Muscle of leg (tissue), 11 donors: ENCODE results near the gene DYNC1LI1. TPM values are rescaled to one million over a fixed set of nuclear protein-coding genes. Genes with fewer than 3 reads are reported as not detected.
A peak's percentile ranks its signal among the peaks of the same experiment; 100 is the strongest.

ENCODE experiments used
- DNase-seq: peaks from one replicate; pipeline ENCODE4 v3.0.0; 2013
- H3K27ac ChIP-seq: one replicate; pipeline ENCODE4 v1.5.1; 2013; ENCODE audit warnings: mild to moderate bottlenecking, low read length, control low read depth
- H3K27me3 ChIP-seq: one replicate; pipeline ENCODE4 v1.6.1; 2013; ENCODE audit warnings: low read length; ENCODE audit not compliant: control insufficient read depth, insufficient read depth
- H3K36me3 ChIP-seq: one replicate; pipeline ENCODE4 v1.6.1; 2013; ENCODE audit warnings: low read length; ENCODE audit not compliant: control insufficient read depth, insufficient read depth
- H3K4me1 ChIP-seq: one replicate; pipeline ENCODE4 v1.6.1; 2013; ENCODE audit warnings: low read length; ENCODE audit not compliant: control insufficient read depth, insufficient read depth
- H3K4me3 ChIP-seq: one replicate; pipeline ENCODE4 v1.5.1; 2013; ENCODE audit warnings: low read length, control low read depth
- H3K9me3 ChIP-seq: replicated peaks from 2 replicates; pipeline ENCODE4 v1.6.1; 2013; ENCODE audit warnings: low read depth, low read length; ENCODE audit not compliant: control insufficient read depth
- WGBS: methylation state at CpG from one replicate; pipeline ENCODE4 v1.1.5; 2013; ENCODE audit warnings: missing lambda C conversion rate; ENCODE audit not compliant: insufficient coverage; 5-methylcytosine and 5-hydroxymethylcytosine counted together
- polyA plus RNA-seq, 8 donors: library from polyadenylated mRNA; unstranded; fragments of 120-200 nt; gene quantifications; one replicate each; pipeline versions ENCODE4 v1.2.1 to v1.2.3, GENCODE V29; 2013; ENCODE audit warnings: inconsistent platforms in 1 of 8, low replicate concordance in 1 of 8; ENCODE audit not compliant: insufficient read length in 8 of 8, insufficient read depth in 1 of 8
- total RNA-seq: library from RNA; stranded (reverse); fragments of 120-200 nt; gene quantifications from one replicate; pipeline ENCODE4 v1.2.4, GENCODE V29; 2013

DYNC1LI1 gene
- total and polyA plus RNA-seq, 9 donors = 26.6 to 37.3 (median 32.9) TPM

DNA sequence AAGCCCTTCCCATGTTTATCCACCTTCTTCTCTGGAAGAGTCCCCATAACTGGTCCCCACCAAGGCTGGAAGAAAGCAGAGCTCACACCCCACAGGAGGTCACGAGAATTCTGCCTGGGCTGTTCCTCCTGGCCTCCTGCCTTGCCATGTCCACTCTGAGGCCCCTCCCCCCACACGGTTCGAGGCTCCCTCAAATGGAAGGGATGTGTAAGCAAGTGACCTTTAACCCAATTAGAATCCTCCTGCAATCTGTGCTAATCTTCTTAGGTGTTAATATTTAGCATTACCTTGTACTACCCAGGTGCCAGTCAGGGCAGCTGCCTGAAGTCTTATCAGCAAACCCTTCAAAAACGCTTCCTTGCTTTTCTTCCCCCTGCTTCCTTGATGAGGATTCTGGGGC lies 32.4 kb upstream of the DYNC1LI1 start:
- Histone ChIP-seq H3K9me3 (no peaks in the 10 kb centered on the region), H3K4me1 (no peaks in the 10 kb centered on the region), H3K4me3 (no peak overlapping the region), H3K27me3 (no peaks in the 10 kb centered on the region), H3K27ac (no peak overlapping the region), H3K36me3 (no peaks in the 10 kb centered on the region)
- WGBS = 40% methylated on average over 1 of the region's 4 CpGs
- no peak for DNase-seq

DNA sequence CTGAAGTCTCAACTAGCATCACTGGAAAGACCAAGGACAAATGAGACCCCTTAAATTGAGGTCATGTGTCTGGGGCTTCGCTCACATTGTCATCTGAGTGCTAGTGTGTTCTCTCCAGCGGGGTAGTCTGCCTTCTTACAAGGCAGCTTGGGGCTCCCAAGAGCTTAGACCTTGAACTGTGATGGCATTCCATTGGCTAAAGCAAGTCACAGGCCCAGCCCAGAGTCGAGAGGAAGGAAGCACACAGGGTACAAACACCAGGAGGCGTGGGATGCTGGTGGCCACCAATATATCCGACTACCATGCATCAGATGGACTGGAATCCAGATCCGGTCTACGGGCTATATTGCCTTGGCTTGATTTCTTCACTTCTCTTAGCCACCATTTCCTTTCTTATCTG lies 31.5 kb upstream of the DYNC1LI1 start:
- Histone ChIP-seq H3K36me3 (no peaks in the 10 kb centered on the region), H3K4me1 (no peaks in the 10 kb centered on the region), H3K9me3 (no peaks in the 10 kb centered on the region), H3K4me3 (no peak overlapping the region), H3K27ac (no peak overlapping the region), H3K27me3 (no peaks in the 10 kb centered on the region)
- WGBS = 94% methylated on average over 3 of the region's 7 CpGs
- no peak for DNase-seq

DNA sequence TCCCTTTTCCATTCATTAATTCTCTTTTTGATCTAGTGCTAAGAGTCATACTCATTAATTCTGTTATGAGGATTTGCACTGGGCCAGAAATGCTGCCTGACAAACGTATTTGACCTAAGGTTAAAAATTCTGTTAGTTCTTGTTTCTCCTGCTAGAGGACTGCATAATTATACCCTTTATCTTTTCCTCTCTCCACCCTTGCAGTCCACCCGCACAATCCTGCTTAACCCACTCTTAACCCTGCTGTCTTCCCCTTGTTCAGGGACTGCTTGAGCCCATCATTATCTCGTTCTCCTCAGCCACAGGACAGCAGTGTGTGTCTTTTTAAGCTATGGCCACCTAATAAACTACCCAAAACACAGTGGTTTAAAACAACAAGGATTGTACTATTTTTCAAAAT lies 31.1 kb upstream of the DYNC1LI1 start:
- no peak overlapping the region for H3K27ac ChIP-seq
- WGBS = 61% methylated on average over 2 of the region's 3 CpGs
- no peaks in the 10 kb centered on the region for H3K9me3 ChIP-seq
- H3K36me3 ChIP-seq = no peaks in the 10 kb centered on the region
- no peak for DNase-seq
- H3K4me1 ChIP-seq = no peaks in the 10 kb centered on the region
- H3K27me3 ChIP-seq = no peaks in the 10 kb centered on the region
- H3K4me3 ChIP-seq = no peak overlapping the region

DNA sequence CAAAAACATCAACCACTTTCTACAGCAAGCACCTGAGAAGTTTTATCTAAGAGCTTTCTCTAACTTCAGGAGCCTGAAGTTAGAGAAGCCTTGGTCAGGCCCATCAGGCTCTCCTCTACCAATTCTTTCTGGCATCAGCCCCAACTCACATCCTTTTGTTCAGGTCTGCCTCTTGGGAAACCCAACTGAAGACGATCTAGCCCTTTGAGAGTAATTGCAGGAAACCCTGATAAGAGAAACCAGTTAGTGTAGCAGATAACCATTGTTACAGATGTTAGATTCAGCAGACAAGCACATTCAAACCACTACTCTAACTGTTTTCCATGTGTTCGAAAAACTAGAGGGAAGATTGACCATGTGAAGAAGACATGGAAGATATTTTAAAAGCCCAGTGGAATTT lies 27.0 kb upstream of the DYNC1LI1 start:
- Histone ChIP-seq H3K27ac (no peak overlapping the region), H3K9me3 (no peaks in the 10 kb centered on the region), H3K27me3 (no peaks in the 10 kb centered on the region), H3K4me1 (no peaks in the 10 kb centered on the region), H3K36me3 (no peaks in the 10 kb centered on the region), H3K4me3 (no peak overlapping the region)
- DNase-seq = no peak
- WGBS = no CpG with 5 or more reads among the region's 2 CpGs

- no peak overlapping the region for H3K4me3 ChIP-seq
- no peaks in the 10 kb centered on the region for H3K9me3 ChIP-seq
- no peaks in the 10 kb centered on the region for H3K4me1 ChIP-seq
- no peak overlapping the region for H3K27ac ChIP-seq
- DNase-seq = peak; percentile 31
- H3K27me3 ChIP-seq = no peaks in the 10 kb centered on the region
- no CpG with 5 or more reads among the region's 8 CpGs for WGBS
- H3K36me3 ChIP-seq = no peaks in the 10 kb centered on the region
Measured at GRCh38 chr3:32596909-32597369, 26.3 kb upstream of the DYNC1LI1 start.

DNA sequence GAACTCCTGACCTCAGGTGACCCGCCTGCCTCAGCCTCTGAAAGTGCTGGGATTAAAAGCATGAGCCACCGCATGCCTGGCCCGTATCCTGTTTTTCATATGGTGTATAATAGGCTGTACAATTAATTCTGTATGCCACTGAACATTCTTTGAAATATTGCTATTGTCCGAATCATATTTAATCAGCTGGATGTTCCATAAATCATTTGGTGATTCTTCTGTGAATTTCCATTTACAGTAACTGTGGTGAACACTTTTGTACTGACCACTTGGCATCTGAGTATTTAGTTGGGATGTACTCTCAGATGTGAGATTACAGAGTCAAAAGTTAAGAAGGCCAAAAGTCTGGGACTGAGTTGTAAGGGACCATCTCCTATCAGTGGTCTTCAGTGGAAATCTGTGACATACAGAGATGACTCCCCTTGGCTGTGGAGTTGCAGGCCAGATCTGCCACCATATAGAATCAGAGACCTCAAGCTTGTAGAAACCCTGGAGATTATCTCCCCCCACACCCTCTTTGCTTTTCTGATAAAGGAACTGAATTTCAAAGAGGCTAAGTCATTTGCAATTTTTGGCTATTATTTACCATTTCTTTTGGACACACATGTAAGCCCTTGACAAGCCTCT lies 25.7 kb upstream of the DYNC1LI1 start:
- WGBS = no CpG with 5 or more reads among the region's 4 CpGs
- DNase-seq = no peak
- Histone ChIP-seq H3K4me3 (no peak overlapping the region), H3K9me3 (no peaks in the 10 kb centered on the region), H3K27me3 (no peaks in the 10 kb centered on the region), H3K4me1 (no peaks in the 10 kb centered on the region), H3K27ac (no peak overlapping the region), H3K36me3 (no peaks in the 10 kb centered on the region)

DNA sequence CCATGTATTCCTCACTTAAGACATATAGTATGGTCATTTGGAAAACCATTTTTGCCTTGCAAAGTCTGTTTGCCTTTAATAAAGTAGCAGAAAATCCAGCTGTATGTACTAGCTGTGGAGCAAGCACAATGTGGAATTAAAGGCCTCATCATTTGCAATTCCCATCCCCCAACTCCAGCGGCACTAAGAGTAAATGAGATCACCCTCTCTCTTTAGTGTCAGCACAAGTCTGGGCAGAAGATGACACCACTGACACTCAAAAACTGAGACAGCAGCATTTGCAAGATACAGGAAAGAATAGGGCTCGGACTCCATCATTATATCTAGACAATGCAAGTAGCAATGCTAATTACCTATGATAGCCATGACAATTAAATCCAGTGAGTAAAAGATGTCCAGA lies 24.7 kb upstream of the DYNC1LI1 start:
- no peaks in the 10 kb centered on the region for H3K36me3 ChIP-seq
- H3K4me1 ChIP-seq = no peaks in the 10 kb centered on the region
- no peak overlapping the region for H3K4me3 ChIP-seq
- DNase-seq = no peak
- H3K27ac ChIP-seq = no peak overlapping the region
- H3K9me3 ChIP-seq = no peaks in the 10 kb centered on the region
- no CpG with 5 or more reads among the region's 2 CpGs for WGBS
- H3K27me3 ChIP-seq = no peaks in the 10 kb centered on the region

DNA sequence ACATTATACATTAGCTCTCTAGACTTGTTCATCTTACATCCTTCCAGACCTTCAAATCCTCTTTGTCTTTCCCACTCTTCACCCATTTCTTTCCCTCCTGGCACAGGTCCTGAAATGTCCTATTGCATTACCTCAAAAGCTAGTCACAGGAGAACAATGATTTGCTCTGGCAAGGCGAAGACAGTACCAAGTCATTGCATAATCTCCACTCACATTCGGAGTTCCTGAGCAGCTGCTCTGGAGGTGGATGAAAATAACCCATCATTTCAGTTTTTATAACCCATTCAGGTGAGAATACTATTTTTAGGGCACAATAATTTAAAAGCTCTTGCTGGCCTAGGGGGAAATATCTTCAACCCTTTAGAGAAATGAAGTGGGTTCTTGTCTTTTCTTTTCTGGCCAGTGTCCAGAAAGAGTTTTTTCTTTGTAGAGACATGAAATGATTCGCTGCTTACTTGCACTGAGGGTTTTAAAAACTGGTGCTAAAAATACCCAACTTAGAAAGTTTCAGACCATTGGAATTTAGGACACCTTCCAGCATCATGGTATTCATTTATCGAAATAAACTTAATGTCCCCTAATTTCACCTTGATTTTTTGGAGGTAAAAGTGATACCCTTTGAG lies 23.4 kb upstream of the DYNC1LI1 start:
- no peaks in the 10 kb centered on the region for H3K4me1 ChIP-seq
- no CpG with 5 or more reads among the region's 4 CpGs for WGBS
- no peaks in the 10 kb centered on the region for H3K36me3 ChIP-seq
- H3K27ac ChIP-seq = no peak overlapping the region
- no peaks in the 10 kb centered on the region for H3K27me3 ChIP-seq
- DNase-seq = no peak
- no peak overlapping the region for H3K4me3 ChIP-seq
- no peaks in the 10 kb centered on the region for H3K9me3 ChIP-seq

GRCh38 chr3:32592696-32593353 lies 22.2 kb upstream of the DYNC1LI1 start:
- no peak for DNase-seq

GRCh38 chr3:32592011-32592410 lies 21.4 kb upstream of the DYNC1LI1 start:
- H3K36me3 ChIP-seq = no peaks in the 10 kb centered on the region
- H3K4me1 ChIP-seq = no peaks in the 10 kb centered on the region
- H3K9me3 ChIP-seq = no peaks in the 10 kb centered on the region
- no peak overlapping the region for H3K27ac ChIP-seq
- H3K27me3 ChIP-seq = no peaks in the 10 kb centered on the region
- WGBS = no CpG with 5 or more reads among the region's 2 CpGs
- H3K4me3 ChIP-seq = no peak overlapping the region
- no peak for DNase-seq

More at GRCh38 chr3:32592696-32593353, 22.2 kb upstream of the DYNC1LI1 start:
- Histone ChIP-seq H3K27ac (no peak overlapping the region), H3K4me3 (no peak overlapping the region), H3K27me3 (no peaks in the 10 kb centered on the region), H3K36me3 (no peaks in the 10 kb centered on the region), H3K9me3 (no peaks in the 10 kb centered on the region), H3K4me1 (no peaks in the 10 kb centered on the region)
- 55% methylated on average over 19 of the region's 28 CpGs for WGBS
